GM19238 (cell line): Measurements from ENCODE around the gene PPP4R2.
"Not testable (repeated sequence)": the region's sequence is repeated elsewhere in the genome, so short reads cannot be mapped to it uniquely, and the experiment has no call there.

Experiments used
- DNase-seq: peaks from one replicate; pipeline ENCODE4 v3.0.0; 2011; ENCODE audit warnings: low spot score; ENCODE audit not compliant: insufficient read length

Gene PPP4R2

DNA sequence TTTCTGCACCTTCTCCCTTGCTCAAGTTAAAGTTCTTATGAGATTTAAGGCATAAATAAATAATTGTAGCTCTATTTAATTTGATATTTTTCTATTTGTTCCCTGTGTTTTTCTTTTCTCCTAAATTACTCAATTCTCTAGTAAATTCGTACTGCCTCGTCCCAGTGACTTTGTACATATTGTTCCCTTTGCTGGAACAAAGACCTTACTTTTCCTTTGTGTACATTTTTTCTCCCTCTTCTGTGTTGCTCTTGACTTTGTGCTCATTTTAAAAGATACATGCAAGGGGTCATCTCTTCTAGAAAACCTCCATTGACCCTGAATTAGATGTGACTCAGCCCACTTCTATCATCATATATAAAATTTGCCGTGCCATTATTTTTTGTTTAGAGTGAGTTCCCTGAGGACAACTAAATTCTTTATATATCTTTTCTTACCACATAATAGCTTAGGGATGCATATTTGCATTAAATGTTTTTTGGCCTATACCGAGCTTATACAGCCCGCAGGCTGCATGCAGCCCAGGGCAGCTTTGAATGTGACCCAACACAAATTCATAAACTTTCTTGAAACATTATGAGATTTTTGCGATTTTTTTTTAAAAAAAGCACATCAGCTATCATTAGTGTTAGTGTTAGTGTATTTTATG lies 29.6 kb downstream of the PPP4R2 start:
- no peak for DNase-seq

DNA sequence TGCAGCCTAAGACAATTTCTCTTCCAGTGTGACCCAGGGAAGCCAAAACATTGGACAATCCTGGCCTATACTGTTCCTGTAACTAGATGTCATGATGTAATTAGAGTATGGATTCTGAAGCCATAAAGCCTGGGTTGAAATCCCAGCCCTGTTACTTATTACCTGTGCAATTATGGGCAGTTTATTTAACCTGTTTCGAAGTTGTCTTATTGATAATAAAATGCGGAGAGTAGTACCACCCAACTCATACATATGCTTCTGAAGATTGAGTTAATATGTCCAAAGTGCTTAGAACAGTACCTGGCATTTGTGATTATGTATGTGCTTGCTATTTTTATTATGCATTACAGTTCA lies 30.1 kb downstream of the PPP4R2 start:
- DNase-seq, result no peak

DNA sequence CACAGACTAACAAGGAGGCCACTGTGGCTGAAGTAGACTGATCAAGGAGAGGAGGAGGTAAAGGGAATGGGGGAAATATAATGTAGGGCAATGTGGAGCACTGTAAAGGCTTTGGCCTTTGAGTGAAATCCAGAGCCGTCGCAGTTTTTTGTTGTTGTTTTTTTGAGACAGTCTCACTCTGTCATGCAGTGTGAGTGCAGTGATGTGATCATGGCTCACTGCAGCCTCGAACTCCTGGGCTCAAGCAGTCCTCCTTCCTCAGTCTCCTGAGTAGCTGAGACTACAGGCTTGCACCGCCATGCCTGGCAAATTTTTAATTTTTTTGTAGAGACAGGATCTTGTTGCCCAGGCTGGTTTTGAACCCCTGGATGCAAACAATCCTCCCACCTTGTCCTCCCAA lies 32.2 kb downstream of the PPP4R2 start:
- no peak for DNase-seq

DNA sequence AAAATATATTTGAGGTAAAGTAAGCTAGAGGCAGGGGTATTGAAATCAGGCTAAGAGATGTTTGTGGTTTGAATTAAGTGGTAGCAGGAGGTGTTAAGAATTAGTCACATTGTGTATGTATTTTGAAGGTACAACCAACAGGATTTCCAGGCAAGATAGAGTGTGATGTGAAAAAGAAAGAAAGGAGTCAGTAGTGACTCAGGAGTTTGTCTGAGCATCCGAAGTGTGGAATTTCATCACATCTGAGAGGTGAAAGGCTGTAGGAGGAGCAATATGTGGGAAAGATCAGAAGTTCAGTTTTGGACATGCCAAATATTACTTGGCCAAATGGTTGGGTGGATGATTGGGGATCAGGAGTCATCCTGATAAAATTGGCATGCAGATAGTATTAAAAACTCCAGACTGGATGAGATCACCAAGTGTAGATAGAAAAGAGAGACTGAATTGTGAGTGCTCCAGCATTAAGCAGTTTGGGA lies 32.7 kb downstream of the PPP4R2 start:
- DNase-seq, result no peak

DNA sequence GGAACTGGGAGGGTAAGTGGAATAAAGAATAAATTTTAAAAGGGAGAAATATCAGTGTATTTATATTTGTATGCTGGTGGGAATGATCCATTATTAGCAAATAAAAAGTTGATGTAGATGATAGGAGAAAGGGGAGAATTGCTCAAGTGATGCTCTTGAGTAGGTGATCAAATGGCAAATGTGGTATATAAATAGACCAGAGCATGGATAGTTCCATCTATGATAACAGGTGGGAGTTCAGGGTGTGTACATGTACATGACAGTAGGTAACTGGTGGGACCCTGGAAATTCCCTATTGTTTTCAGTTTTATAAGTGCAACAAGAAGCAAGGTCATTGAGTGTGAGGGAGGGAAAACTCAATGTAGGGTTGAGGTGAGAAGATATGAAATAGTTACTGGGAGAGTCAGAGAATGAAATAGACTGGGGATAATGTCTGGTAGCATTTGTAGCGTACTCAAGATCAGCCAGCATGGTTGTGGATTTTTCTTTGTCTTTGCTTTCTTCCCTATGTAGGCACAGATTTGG lies 33.5 kb downstream of the PPP4R2 start:
- DNase-seq, result no peak

DNA sequence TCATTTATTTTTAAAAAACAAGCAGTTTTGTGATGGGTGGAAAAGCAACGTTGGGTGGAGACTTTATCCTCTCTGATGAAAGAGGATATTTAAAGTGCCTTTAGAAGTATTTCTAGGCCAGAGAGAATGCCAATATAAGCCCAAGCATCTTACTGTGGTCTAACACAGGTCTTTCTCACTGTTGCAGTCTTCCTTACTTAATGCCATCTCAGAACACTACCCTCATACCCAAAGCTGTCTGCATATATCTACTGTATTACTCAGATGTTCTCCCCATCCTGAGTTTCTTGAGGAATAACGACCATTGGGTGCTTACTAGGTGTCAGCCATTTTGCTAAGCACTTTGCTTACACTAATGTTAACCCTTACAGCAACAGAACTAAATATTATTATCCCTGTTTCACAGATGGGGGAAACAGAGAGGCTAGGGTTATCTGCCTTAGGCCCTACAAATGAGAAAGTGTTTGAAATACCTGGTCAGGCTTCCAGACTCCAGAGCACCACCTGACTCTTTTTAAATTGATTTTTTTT lies 35.0 kb downstream of the PPP4R2 start:
- no peak for DNase-seq

DNA sequence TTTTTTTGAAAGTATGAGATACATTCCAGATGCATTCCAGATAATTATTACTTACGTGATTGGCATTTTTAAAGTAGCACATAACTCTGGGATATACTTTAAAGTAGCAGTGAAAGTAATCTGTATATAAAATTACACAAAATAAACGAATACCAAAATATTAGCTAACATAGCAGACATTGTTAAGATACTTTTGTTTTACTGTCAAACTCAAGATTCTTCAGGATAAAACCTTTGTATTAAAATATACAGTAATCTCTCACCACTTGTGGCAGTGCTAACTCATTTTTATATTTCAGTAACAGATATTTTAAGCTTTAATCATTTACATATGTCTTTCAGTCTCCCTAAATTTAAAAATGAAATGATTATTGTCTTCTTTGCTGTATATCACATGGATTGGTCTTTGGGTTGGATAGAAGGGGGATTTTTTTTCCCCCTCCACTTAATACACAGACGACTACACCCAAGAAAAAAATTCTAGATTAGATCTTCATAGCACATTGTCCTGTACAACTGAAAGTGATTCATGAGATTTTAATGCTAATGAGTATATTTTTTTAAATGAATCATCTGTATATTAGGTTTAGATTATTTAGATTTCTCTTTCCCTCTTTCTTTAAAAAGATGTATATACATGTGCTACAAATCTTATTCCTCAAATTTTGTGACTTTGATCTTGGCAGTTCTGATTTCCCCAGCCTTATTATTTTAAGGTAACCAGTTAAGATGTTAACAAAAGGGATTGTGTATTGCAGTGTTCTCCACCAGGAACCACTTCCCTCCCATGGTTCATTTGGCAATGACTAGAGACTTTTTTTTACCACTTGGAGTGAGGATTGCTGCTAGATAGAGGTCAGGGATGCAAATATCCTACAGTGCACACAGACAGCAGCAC lies 40.3 kb downstream of the PPP4R2 start:
- DNase-seq, result no peak

DNA sequence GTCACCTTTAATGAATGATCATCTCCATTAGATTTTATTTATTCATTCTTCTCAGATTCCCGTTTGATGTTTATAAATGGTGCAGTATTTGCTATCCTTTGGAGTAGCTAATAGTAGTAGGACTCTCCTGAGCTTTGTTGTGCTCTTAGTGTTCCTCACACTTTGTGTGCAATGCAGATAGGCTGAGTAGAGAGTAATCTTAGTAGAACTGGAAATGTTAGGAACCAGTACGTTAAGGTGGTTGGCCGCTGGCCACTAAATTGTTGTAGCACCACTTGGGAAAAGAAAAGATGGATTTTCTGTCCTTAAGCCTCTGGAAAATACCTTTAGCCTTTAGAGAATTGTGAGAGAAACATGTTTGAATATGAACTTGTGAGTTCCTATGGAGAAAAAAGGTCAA lies 44.9 kb downstream of the PPP4R2 start:
- no peak for DNase-seq

DNA sequence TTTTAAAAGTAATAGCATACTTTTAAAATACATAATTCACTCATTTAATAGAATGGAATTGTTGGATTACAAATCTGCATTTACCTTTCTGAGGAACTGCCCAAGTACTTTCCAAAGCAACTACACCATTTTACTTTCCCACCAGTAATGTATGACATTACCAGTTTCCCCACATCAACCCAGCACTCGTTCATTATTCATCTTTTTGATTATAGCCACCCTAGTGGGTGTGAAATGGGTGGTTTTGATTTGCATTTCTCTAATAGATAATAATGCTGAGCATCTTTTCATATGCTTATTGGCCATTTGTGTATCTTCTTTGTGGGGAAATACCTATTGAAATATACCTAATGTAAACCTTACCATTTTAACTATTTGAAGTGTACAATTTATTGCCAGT lies 46.8 kb downstream of the PPP4R2 start:
- DNase-seq, result no peak

DNA sequence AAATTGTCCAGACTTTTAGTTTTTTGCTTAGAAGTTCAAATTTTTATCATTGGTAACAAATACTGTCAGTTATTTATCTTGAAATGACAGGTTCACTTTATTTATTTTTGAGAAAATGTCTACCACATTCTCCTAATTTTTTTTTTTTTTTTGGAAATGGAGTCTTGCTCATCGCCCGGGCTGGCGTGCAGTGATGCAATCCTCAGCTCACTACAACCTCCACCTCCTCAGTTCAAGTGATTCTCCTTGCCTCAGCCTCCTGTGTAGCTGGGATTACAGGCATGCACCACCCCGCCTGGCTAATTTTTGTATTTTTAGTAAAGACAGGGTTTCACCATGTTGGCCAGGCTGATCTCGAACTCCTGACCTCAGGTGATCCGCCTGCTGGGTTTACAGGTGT lies 48.8 kb downstream of the PPP4R2 start:
- DNase-seq, result no peak

DNA sequence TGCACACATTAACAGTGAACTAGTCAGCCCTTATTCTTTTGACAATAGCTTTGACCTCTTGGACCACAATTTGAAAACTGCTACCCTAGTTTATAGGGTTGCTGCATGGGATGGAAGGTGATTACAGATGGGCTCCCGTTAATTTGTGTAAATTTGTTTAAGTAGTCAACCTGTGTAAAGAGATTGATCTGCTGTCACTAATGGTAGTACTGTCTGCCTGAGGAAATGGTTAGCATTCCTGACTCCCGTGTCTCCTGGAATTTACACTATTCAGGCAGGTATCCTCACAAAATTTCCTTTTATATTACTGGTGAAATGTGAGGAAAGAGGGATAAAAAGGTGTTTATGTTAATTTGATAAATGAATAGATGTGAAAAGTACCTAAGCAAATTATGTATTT lies 49.6 kb downstream of the PPP4R2 start:
- DNase-seq, result no peak

DNA sequence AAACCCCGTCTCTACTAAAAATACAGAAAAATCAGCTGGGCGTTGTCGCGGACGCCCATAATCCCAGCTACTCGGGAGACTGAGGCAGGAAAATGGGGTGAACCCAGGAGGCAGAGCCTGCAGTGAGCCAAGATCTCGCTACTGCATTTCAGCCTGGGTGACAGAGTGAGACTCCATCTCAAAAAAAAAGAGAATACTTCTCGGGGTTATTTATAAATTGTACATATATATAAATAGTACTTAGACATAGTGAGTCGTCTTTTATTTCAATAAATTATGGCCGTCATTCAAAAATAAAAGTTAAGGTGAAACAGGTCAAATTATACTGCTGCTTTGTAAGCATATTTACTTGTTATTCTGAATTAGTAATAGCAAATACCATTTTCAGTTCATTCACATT lies 52.7 kb downstream of the PPP4R2 start:
- no peak for DNase-seq

DNA sequence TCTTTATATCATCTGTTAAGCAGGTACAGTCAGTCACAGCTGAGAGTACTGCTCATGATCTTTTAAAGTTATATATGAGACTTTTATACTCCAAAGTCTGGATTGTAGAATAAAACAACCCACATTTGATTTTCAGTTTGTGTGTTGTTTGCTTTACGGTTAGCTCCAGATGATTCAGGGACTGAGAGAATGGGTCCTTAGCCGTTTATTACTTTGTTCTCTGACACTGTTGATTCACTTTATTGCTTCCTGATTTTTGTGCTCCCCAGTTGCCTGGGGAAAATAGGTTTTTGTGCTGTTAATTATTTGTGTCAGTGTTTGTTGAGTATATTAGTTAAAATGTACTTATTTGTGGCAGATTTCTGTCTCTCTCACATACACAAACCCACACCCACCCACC lies 56.2 kb downstream of the PPP4R2 start:
- DNase-seq, result no peak

DNA sequence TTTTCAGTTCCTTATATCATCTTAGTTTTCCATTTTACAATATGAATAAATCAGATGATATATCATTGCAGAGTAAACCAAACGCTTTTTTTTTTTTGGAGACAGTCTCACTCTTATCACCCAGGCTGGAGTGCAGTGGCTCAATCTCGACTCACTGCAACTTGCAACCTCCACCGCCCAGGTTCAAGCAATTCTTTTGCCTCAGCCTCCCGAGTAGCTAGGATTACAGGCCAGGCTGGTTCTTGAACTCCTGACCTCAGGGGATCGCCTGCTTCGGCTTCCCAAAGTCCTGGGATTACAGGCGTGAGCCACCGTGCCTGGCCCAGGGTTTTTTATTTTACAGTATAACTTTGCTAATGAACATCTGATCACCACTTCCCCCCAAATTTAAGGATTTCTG lies 59.0 kb downstream of the PPP4R2 start:
- DNase-seq, result no peak

DNA sequence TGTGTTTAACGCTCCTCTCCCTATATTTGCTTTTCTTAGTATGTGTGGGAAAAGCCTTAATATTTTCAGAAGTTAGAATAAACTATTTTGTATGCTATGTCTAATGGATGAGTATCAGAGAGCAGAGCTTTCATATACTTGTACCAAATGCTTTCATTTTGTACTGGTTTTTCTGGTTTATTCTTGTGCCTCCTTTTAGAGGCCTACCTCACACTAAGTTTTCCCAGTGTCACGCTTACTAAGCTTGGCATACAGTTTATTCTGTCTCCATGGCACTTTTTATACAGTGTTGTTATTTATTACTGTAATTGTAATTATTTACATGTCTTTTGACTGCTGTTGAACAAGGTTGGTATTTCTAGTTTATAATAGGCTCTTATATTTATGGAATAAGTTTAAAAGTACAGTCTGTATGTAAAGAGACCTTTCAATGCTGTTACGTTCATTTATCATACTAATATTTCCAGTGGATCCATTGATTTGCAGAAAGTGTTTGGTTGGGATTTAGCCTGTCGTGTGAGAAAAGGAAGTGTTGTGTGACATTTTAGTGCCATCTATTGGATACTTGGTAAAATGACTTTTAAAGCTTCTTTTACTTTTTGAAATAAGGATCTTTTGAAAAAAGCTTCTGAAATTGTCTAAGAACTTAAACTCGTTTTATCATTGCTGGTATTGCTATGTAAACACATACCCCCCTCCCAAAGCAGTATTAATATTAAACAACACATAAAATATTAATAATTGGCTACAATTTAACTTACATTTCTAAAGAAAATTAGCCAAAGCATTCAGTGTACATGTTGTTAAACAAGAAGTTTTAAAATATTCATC lies 59.6 kb downstream of the PPP4R2 start:
- DNase-seq, result no peak

DNA sequence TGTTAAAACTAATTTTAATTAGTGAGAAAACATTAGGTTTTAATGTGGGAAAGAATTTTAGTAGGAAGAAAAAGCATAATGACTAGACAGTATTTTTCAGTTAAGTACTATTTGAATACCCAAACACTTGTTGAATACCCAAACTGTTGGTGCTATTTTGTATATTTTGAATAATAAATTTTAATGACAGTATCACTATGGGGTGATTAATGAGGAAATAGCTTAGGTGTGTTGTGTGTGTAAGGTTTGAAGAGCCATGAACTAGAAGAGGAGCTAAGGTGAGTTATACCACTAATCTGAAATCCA lies 60.2 kb downstream of the PPP4R2 start:
- no peak for DNase-seq

DNA sequence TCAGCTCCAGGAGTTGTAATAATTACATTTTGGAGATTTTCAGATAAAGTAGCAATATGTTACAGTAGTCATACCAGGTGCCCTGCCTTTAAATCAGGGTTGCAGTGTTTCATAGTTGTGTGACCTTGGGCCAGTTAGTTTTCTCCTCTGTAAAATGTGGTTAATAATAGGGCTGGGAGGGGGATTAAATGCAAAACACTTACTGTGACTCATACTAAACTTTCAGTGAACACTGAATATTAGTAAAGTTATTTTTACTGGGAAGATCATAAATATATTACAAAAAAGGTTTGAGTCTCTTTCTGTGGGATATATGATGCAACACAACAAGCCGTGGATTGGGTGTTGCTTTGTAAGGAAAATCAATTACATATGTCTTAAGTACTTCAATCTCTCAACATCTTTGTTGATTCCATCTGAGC lies 63.7 kb downstream of the PPP4R2 start:
- DNase-seq, result no peak

DNA sequence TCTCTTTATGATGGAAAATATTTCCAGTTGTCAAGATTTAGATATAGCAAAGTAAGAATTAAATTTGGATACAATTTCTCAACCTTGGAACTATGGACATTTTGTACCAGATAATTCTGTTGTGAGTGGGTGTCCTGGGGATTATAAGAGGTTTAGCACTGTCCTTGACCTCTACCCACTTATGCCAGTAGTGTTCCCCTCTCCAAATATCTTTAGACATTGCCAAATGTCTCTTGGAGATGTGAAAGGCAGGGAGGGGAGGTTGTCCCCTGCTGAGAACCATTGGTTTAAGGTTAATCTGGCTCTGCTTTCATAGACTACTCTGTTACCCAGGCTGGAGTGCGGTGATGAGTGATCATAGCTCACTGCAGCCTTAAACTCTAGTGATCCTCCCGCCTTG lies 64.8 kb downstream of the PPP4R2 start, which contains the start of gene EBLN2:
Gene EBLN2, plus strand, starts transcription at position 244 of the 400 bp plus-strand sequence. CDS start 423 bp downstream, outside the sequence.
- no peak for DNase-seq

DNA sequence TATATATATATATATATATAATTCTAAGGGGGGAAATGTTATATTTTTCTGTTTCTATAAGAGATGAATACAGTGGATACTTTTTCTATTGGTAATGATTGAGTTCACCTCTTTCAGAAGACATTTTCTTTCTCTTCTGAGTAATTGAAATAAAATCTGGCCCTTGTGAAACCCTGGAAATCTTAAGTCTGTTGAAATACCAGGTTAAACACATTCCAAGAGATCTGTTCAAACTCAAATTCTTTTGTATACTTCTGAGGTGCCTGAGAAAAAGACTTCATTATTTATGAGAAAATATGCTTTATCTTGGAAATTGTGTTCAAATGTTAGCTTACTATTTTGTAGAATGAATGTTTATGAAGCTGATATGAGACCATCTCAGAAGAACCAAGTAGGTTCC lies 69.6 kb downstream of the PPP4R2 start:
- DNase-seq, result not testable (repeated sequence)

DNA sequence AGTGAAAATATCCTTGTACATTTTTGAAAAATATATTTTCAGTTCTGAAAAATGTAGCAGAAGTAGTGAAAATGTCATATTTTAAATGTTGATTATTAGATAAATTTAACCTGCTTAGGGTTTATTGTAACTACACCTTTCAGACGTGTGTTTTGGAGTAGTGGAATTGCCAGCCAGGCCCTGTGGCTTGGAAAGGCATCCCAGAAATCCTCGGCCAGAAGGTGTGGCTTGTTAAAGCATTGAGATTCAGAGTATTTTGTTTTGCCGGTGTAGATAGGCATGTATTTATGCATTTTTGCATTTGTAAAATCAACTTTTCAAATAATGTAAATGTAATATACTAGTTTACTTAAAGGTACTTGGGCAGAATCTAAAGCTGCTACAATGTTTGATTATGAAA lies 71.8 kb downstream of the PPP4R2 start:
- DNase-seq, result no peak

DNA sequence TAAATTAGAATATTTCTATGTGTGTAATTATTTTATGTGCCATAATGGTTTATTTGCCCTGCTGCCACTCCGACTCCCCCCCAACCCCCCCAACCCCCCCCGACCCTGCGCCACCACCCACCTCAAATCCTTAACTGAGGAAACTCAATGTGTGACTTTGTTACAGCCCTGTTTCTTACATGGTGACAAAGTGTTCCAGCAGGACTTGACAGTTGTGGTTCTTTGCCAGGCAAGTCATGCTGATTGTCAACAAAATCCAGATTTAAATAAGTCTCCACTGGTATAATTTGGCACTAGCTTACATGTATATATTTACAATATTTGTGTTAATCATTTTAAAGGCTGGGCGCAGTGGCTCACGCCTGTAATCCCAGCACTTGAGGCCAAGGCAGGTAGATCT lies 72.6 kb downstream of the PPP4R2 start:
- DNase-seq, result no peak
